Kidney epithelial cell (primary cell): ENCODE measurements around the gene PAM. TPM values are rescaled to one million over a fixed set of nuclear protein-coding genes. Genes with fewer than 3 reads are reported as not detected.

ENCODE experiments used
- DNase-seq: peaks from one replicate; pipeline ENCODE4 v3.0.0-alpha.2; 2010; ENCODE audit warnings: low read depth
- H3K27me3 ChIP-seq: 2 replicates; pipeline ENCODE4 v1.6.0; 2011; ENCODE audit warnings: low read length; ENCODE audit not compliant: control insufficient read depth, insufficient read depth
- H3K36me3 ChIP-seq: 2 replicates; pipeline ENCODE4 v1.5.1; 2011; ENCODE audit warnings: low read length; ENCODE audit not compliant: control insufficient read depth, insufficient read depth
- H3K4me3 ChIP-seq: 2 replicates; pipeline ENCODE4 v1.5.1; 2011; ENCODE audit warnings: low read depth, mild to moderate bottlenecking, control low read depth, low read length
- total RNA-seq: library from RNA; depleted of rRNA; stranded (reverse); fragments of >200 nt; gene quantifications from 2 replicates; pipeline ENCODE4 v1.2.3, GENCODE V29; 2015
- TF ChIP-seq, protein P1 (sequence below): IDR thresholded peaks from 2 replicates; pipeline ENCODE4 v1.5.1; 2011; ENCODE audit warnings: mild to moderate bottlenecking, moderate library complexity, low read length, control low read depth, inconsistent platforms; ENCODE audit not compliant: insufficient read depth, poor library complexity, severe bottlenecking

PAM gene
- total RNA-seq, 1 donor from 2014 or later: 95.9 TPM

DNA sequence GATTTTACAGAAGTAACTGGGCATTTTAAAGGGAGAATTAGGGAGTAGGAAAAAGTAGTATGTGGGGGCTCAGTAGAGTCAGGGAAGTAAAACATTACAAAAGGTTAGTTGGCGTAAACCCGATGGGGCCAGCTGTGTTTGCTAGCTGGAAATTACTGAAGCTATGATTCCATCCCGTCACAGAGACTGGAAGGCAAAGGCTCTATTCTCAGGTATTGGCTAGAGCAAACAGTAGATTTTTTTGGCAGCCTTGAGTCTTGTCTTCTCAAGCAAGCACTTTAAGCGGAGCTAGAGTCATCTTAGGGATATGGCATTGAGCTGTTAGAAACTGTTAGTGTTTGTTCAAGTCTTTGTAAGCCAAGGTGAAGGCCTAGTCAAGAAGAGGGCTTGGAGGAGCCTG lies 121.5 kb downstream of the PAM start:
- Histone ChIP-seq H3K4me3 (no peak overlapping the region), H3K36me3 (peaks cover 2% of the 10 kb centered on the region), H3K27me3 (no peaks in the 10 kb centered on the region)
- no peak for DNase-seq
- TF ChIP-seq, protein P1, sequence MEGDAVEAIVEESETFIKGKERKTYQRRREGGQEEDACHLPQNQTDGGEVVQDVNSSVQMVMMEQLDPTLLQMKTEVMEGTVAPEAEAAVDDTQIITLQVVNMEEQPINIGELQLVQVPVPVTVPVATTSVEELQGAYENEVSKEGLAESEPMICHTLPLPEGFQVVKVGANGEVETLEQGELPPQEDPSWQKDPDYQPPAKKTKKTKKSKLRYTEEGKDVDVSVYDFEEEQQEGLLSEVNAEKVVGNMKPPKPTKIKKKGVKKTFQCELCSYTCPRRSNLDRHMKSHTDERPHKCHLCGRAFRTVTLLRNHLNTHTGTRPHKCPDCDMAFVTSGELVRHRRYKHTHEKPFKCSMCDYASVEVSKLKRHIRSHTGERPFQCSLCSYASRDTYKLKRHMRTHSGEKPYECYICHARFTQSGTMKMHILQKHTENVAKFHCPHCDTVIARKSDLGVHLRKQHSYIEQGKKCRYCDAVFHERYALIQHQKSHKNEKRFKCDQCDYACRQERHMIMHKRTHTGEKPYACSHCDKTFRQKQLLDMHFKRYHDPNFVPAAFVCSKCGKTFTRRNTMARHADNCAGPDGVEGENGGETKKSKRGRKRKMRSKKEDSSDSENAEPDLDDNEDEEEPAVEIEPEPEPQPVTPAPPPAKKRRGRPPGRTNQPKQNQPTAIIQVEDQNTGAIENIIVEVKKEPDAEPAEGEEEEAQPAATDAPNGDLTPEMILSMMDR: no peak

DNA sequence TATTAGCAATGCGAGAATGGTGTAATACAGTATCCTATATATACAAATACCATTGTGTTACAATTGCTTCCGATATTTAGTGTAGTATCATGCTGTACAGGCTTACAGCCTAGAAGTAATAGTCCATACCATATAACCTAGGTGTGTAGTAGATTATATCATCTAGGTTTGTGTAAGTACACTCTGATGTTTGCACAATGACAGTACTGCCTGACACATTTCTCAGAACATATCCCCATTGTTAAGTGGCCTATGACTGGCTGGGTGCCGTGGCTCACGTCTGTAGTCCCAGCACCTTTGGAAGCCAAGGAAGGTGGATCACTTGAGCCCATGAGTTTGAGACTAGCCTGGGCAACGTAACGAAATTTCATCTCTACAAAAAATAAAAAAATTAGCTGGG lies 124.6 kb downstream of the PAM start:
- H3K27me3 ChIP-seq: no peaks in the 10 kb centered on the region
- TF ChIP-seq, protein P1: no peak
- DNase-seq: no peak

DNA sequence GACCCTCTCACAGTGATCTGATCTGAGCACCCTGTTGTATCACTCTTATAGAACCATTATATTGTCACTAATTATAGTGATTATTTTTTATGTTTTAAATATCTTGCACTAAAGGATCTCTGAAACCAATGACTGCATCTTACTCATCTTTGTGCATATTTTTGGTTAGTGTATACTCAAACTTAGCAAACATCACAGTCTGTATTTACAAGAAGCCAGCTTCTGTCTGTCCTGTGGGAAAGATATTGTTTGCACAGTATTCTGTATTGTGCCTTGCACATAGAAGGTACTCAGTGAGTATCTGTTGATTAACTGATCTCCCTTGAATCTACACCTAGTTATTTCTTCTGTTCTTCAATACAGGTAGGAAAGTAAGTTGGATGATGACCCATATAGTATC lies 131.5 kb downstream of the PAM start:
- no peak overlapping the region for H3K4me3 ChIP-seq
- TF ChIP-seq, protein P1: no peak
- H3K27me3 ChIP-seq: no peaks in the 10 kb centered on the region
- DNase-seq: no peak
- no peaks in the 10 kb centered on the region for H3K36me3 ChIP-seq

More for the DNA sequence above, 124.6 kb downstream of the PAM start:
- Histone ChIP-seq H3K36me3 (peaks cover 2% of the 10 kb centered on the region), H3K4me3 (no peak overlapping the region)

DNA sequence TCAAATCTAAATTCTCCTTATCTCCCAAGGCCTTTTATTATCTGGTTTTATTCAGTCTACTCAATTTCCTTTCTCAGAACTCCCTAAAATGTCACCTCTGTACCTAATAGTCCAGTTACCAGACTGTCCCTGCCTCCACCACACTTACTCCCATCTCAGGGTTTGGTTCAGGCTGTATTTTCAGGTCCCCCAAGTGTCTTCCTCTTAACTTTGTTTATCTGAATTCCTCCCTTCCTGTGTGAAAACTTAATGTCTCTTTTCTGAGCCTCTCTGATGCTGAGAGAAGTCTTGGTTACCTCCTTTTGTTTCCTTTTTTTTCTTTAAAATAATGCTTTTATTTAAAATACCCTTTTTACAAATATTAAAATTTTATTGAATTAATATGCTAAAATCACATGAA lies 133.4 kb downstream of the PAM start:
- Histone ChIP-seq H3K36me3 (no peaks in the 10 kb centered on the region), H3K27me3 (no peaks in the 10 kb centered on the region), H3K4me3 (no peak overlapping the region)
- no peak for DNase-seq
- TF ChIP-seq, protein P1: no peak

DNA sequence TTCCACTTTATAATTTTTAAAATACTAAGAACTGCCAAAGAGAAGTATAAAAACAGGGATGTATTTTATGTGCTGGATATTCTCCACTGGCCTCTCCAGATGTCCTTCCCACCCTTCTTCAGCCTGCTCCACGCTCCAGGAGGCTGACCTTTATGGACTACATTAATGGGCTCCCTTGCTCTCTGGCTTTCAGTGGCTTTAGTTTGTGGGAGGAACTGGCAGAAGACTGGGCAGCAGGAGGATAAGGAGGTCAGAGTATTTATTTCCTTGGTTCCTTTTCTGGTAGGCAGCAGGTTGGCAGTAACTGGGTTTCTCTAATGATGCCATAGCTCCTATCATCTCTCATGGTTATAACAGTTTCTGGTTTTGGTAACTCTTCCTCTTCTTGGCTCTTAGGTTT lies 133.9 kb downstream of the PAM start:
- H3K27me3 ChIP-seq: no peaks in the 10 kb centered on the region

DNA sequence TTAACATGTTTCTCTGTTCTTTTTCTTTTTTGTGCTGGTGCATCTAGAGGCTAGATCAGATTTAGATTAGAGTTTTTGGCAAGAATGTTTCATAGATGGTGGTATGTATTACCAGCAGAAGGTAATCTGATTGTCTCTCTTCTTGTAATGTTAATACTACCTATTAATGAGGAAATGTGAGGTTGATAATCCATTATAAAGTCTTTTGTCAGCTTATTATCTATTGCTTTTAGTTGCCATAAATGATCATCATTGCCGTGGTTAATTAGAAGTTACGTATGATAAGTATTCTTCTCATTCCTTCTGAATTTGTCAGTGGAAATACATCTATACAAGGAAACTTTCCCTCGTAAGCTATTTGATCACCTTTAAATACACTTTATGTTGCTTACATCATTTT lies 135.0 kb downstream of the PAM start:
- Histone ChIP-seq H3K36me3 (no peaks in the 10 kb centered on the region), H3K4me3 (no peak overlapping the region), H3K27me3 (no peaks in the 10 kb centered on the region)
- TF ChIP-seq, protein P1: no peak
- no peak for DNase-seq

More for the DNA sequence above, 133.9 kb downstream of the PAM start:
- Histone ChIP-seq H3K36me3 (no peaks in the 10 kb centered on the region), H3K4me3 (no peak overlapping the region)
- TF ChIP-seq, protein P1: no peak
- no peak for DNase-seq
